ENCODE results near the gene SNX25.

- TF ChIP-seq CTCF (optimal IDR thresholded peaks at IDR 0.05 in 1 of 3, IDR thresholded peaks at IDR 0.05 in 1 of 3, conservative IDR thresholded peaks at IDR 0.05 in 1 of 3; ENCODE audit: extremely low read depth in 1 of 3, insufficient read depth in 2 of 3, low read length in 3 of 3), result no peak
- TF ChIP-seq EZH2 (IDR thresholded peaks at IDR 0.05; ENCODE audit: low read length), result no peak
Measured at GRCh38 chr4:185272245-185272644, 62.8 kb downstream of the SNX25 start.
